Natural killer cell (primary cell): ENCODE measurements around the gene AP5S1. TPM values are rescaled to one million over a fixed set of nuclear protein-coding genes. Genes with fewer than 3 reads are reported as not detected.

Source experiments
- ATAC-seq, 3 donors: fragments of 150-1000 bp in 2 of 3; fragments of 200-7000 bp in 1 of 3; cut with Tn5 transposase; 1 replicate in 1 of 3; 2 replicates in 2 of 3; pipeline ENCODE4 v1.10.0; 2021; ENCODE audit warnings: mild to moderate bottlenecking in 2 of 3, moderate library complexity in 2 of 3
- DNase-seq, 2 donors: peaks; one replicate each; pipeline versions ENCODE4 v3.0.0 to v3.0.0-alpha.2; 2013 to 2021; ENCODE audit warnings: mixed read lengths in 1 of 2
- H3K27ac ChIP-seq: one replicate; pipeline ENCODE4 v1.5.1; 2013; ENCODE audit warnings: mild to moderate bottlenecking, low read length
- H3K27me3 ChIP-seq: one replicate; pipeline ENCODE4 v1.6.1; 2013; ENCODE audit warnings: low read length; ENCODE audit not compliant: control insufficient read depth, insufficient read depth
- H3K36me3 ChIP-seq: one replicate; pipeline ENCODE4 v1.6.1; 2013; ENCODE audit warnings: low read length; ENCODE audit not compliant: control insufficient read depth, insufficient read depth
- H3K4me1 ChIP-seq: one replicate; pipeline ENCODE4 v1.6.1; 2013; ENCODE audit warnings: low read length; ENCODE audit not compliant: control insufficient read depth, insufficient read depth
- H3K4me3 ChIP-seq: one replicate; pipeline ENCODE4 v1.5.1; 2013; ENCODE audit warnings: low read length
- H3K9me3 ChIP-seq: one replicate; pipeline ENCODE4 v1.6.1; 2013; ENCODE audit warnings: low read length; ENCODE audit not compliant: control insufficient read depth, insufficient read depth
- H3K27ac Mint-ChIP-seq, 2 donors: one replicate each; pipeline ENCODE4 v1.8.0; 2022; ENCODE audit warnings: mild to moderate bottlenecking in 2 of 2, mixed read lengths in 2 of 2, moderate library complexity in 1 of 2
- H3K27me3 Mint-ChIP-seq, 2 donors: one replicate each; pipeline ENCODE4 v1.8.0; 2022; ENCODE audit warnings: low read depth in 2 of 2, mixed read lengths in 2 of 2
- H3K36me3 Mint-ChIP-seq: one replicate; pipeline ENCODE4 v1.8.0; 2022; ENCODE audit warnings: mixed read lengths
- H3K4me1 Mint-ChIP-seq, 2 donors: one replicate each; pipeline ENCODE4 v1.8.0; 2022; ENCODE audit warnings: mixed read lengths in 2 of 2
- H3K4me3 Mint-ChIP-seq: one replicate; pipeline ENCODE4 v1.8.0; 2022; ENCODE audit warnings: mild to moderate bottlenecking, moderate library complexity, mixed read lengths
- H3K9me3 Mint-ChIP-seq, 2 donors: one replicate each; pipeline ENCODE4 v1.8.0; 2022; ENCODE audit warnings: mixed read lengths in 2 of 2
- CTCF ChIP-seq: fragments of 200-600 bp; IDR thresholded peaks from one replicate; pipeline ENCODE4 v1.8.0; 2022; ENCODE audit warnings: antibody characterized with exemption
- WGBS: methylation state at CpG from one replicate; pipeline ENCODE4 v1.1.7; 2013; ENCODE audit warnings: missing lambda C conversion rate; ENCODE audit not compliant: insufficient coverage; 5-methylcytosine and 5-hydroxymethylcytosine counted together
- intact Hi-C: fragments of 100-400 bp; cut with micrococcal nuclease; formaldehyde crosslinking; loops from one replicate; pipeline ENCODE4 v1.14.2; 2022
- total RNA-seq, 4 donors: library from RNA; stranded (reverse); fragments of 120-200 nt in 1 of 4; gene quantifications; one replicate each; pipeline versions ENCODE4 v1.2.3 to v1.2.4, GENCODE V29; 2013 to 2022

AP5S1 gene
- 10 to 100 TPM in 2 of 3 donors, 1 to 10 TPM in 1; 7.9 to 12.3 (median 12.1) TPM for total RNA-seq
- 10.9 TPM for total RNA-seq (2013)

GRCh38 chr20:3820048-3820900 lies at the start of gene AP5S1:
Gene AP5S1 (plus strand): TSS chr20:3820547. CDS start chr20:3822118, 1,571 bp downstream.
- intact Hi-C loops = loop anchor here (1.0 to 2.0 kb wide), 6 partner anchors 9 to 52 kb away; partner anchors contain the start of gene MAVS
- Histone ChIP-seq H3K4me3 (peak within 1 kb of the TSS; percentile 69), H3K9me3 (no peaks in the 10 kb centered on the region), H3K36me3 (peaks cover 21% of the 10 kb centered on the region), H3K4me1 (peaks cover 54% of the 10 kb centered on the region), H3K27ac (peak within 1 kb of the TSS; percentile 98), H3K27me3 (no peaks in the 10 kb centered on the region)
- DNase-seq (peak; percentile 95 to 97), ATAC-seq (peak; percentile 82 to 90 (median 85))
- Mint-ChIP-seq H3K9me3 (no peaks in the 10 kb centered on the region), H3K27ac (peak within 1 kb of the TSS; percentile 97), H3K4me3 (peak within 1 kb of the TSS; percentile 89), H3K27me3 (no peaks in the 10 kb centered on the region), H3K36me3 (no peaks in the 10 kb centered on the region), H3K4me1 (peaks cover 43 to 61% of the 10 kb centered on the region in 2 donors)
- under 1% methylated on average over 96 of the region's 96 CpGs for WGBS
- peak; percentile 97 for TF ChIP-seq CTCF

DNA sequence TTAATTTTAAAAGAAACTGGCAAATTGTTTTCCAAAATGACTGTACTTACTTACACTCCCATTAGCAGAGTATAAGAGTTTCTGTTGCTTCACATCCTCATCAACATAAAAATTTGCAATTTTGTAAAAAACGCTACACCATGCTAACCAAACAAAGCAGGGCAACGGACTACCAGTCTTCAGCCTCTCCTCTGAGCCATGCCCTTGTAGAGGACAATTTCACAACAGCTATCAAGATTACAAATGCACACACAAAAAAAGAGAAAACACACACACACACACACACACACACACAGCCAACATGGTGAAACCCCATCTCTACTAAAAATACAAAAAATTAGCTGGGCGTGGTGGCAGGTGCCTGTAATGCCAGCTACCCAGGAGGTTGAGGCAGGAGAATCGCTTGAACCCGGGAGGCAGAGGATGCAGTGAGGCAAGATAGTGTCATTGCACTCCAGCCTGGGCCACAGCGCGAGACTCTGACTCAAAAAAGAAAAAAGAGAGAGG lies 48.7 kb upstream of the AP5S1 start:
- H3K4me1 Mint-ChIP-seq = peaks cover 5 to 17% of the 10 kb centered on the region in 2 donors
- H3K27me3 ChIP-seq = no peaks in the 10 kb centered on the region
- H3K9me3 Mint-ChIP-seq = no peaks in the 10 kb centered on the region
- no peaks in the 10 kb centered on the region for H3K36me3 Mint-ChIP-seq
- DNase-seq (no peak), ATAC-seq (no peak)
- no peak overlapping the region for H3K27ac Mint-ChIP-seq
- no peaks in the 10 kb centered on the region for H3K27me3 Mint-ChIP-seq
- WGBS = 77% methylated on average over 7 of the region's 7 CpGs
- H3K27ac ChIP-seq = no peak overlapping the region
- H3K4me3 ChIP-seq = no peak overlapping the region
- H3K4me1 ChIP-seq = peaks cover 20% of the 10 kb centered on the region
- H3K4me3 Mint-ChIP-seq = no peak overlapping the region
- H3K36me3 ChIP-seq = no peaks in the 10 kb centered on the region
- no peak for TF ChIP-seq CTCF
- intact Hi-C loops = no loop called here
- no peaks in the 10 kb centered on the region for H3K9me3 ChIP-seq

DNA sequence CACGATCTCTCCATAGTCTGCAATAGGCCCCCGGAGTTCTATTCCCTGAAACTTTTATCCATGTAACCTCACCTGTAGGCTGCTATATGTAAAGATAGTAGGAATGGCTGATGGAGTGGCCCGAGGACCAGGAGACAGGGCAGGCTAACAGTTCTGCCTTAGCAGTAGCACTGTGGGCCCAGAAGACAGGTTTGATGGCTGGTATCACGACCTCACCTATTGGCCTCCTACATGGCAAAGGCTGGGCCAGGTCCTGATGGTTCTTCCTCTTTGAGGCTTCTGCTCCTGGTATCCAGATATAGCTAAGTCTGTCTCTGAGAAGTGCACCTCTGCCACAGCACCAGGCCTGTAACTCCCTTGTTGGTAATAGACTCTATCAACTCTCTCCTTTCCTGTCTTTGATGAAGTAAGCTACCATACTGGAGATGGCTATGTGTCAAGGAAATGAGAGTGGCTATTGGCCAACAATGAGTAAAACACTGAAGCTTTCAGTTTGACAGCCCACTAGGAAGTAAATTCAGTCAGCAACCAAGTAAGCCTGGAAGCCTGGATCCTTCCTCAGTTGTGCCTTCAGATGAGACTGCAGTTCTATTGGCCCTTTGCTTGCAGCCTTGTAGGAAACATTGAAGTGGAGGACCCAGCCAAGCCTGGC lies 44.8 kb upstream of the AP5S1 start:
- H3K9me3 Mint-ChIP-seq = no peaks in the 10 kb centered on the region
- peak overlapping the region; percentile 85 for H3K4me3 Mint-ChIP-seq
- no peaks in the 10 kb centered on the region for H3K36me3 ChIP-seq
- H3K4me1 Mint-ChIP-seq = peaks cover 12 to 31% of the 10 kb centered on the region in 2 donors
- 93% methylated on average over 2 of the region's 4 CpGs for WGBS
- no peak for ATAC-seq
- H3K27me3 Mint-ChIP-seq = no peaks in the 10 kb centered on the region
- no peak overlapping the region for H3K27ac ChIP-seq
- peaks cover 15% of the 10 kb centered on the region for H3K27me3 ChIP-seq
- H3K9me3 ChIP-seq = no peaks in the 10 kb centered on the region
- DNase-seq = no peak
- H3K27ac Mint-ChIP-seq = no peak overlapping the region
- intact Hi-C loops = no loop called here
- TF ChIP-seq CTCF = no peak
- H3K36me3 Mint-ChIP-seq = no peaks in the 10 kb centered on the region
- peaks cover 22% of the 10 kb centered on the region for H3K4me1 ChIP-seq
- no peak overlapping the region for H3K4me3 ChIP-seq
